Measurements from ENCODE around the gene MYZAP.

MYZAP gene

GRCh38 chr15:57631386-57632110, 39.8 kb downstream of the MYZAP start:
- no peak for DNase-seq

GRCh38 chr15:57634290-57634689, 42.6 kb downstream of the MYZAP start:
- no peak for DNase-seq

DNA sequence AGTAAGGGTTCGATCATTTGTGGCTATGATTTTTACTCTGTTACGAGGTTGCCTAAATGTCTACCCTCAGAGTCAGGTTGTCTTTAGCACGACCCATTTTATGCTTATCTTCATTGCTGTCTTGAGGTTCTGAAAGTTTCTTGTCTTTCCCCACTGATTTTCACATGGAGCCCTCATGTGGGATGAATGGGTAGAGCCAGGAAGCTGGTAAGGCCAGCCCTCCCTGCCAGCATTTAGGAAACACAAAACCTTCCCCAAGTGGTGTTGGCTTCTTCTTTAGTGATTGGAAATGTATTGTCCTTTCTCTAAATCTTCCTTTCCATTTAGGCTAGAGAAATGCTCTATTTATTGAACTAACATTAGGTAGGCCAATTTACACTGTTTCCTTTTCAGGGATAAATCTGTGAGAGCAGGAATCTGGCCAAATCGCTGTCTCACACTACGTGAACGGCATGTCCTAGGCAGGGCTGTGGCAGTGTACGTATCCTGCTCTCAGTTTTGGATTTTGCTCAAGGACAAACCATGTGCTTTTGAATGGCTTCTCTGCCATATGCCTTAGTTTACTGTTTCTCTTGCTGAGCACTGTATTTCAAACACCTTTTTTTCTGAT, 43.7 kb downstream of the MYZAP start:
- DNase-seq = no peak

DNA sequence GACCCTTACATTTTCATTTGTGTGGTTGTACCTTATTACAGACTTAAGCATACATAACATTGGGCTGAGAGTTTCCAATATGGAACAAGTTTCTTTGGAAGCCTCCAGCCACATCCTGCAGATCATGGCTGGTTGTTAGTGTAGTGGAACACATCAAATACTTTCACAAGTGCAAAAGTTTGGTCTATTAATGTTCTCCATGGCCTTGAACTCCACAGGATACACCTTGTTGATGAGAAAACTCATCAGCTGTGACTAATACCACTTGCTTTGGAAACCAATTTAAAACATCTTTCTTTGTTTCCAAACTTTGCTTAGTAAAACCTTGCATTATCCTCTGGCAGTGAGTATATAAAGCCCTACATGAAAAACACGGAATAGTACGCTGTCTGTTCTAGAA, 46.1 kb downstream of the MYZAP start:
- DNase-seq = no peak

- DNase-seq = no peak
Observed at GRCh38 chr15:57639306-57639705, 47.6 kb downstream of the MYZAP start.

DNA sequence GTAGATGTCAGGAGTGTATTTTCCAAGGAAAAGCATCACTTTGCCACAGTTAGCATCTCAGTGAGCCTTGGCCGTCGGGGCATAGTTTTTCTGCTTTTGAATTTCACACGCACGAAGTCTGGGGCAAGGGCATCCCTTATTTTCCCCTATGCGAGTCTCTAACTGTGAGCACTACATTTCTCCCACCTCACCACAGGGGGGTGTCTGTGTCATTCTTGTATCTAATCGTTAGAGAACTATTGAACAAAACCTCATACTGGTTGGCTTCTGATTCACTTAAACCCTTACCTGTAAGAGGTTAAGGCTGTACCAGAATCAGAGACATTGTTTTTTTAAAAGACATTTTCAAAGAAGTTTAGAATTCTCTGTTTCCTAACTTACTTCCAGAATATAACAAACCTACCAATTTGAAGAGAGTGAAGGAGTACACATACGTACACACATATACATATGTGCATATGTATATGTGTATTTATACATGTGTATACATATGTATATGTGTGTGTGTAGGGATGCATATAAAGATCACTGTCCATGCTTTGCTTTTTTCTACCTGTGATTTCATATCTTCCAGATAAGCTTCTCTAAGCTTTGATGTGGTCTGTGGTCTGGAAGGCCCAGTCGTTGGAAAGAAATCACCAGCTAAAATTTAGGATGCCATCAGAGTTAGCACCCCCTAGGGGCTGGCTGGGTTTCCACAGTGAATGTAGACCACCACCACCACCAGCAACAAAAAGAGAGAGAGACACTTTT, 49.4 kb downstream of the MYZAP start:
- DNase-seq = peak; percentile 70

GRCh38 chr15:57643826-57644225, 52.1 kb downstream of the MYZAP start:
- DNase-seq = no peak

DNA sequence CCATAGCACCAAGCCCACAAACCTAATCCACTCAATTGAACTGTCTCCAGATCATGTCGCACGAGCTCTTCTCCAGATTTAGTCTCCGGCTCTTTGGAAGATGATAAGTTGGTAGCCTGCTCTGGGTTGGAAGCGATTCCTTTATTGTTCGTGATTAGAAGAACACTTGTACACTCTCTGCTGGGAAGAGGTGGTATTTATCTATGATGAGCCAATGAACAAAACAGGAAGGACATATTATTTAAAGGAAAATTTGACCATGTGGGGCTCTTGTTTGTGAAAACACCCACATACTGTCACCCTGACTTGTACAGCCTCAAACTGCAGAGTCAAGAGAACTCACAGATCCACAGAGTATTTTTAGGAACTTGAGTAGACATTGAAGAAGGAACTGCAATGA, 54.4 kb downstream of the MYZAP start:
- DNase-seq = peak; percentile 31

GRCh38 chr15:57647071-57647790, 55.5 kb downstream of the MYZAP start:
- DNase-seq = no peak

GRCh38 chr15:57647791-57648130, 56.1 kb downstream of the MYZAP start:
- DNase-seq = no peak

- no peak for DNase-seq
Observed at GRCh38 chr15:57649138-57649537, 57.4 kb downstream of the MYZAP start.

- DNase-seq = no peak
Observed at GRCh38 chr15:57651445-57651844, 59.7 kb downstream of the MYZAP start.

- no peak for DNase-seq
Observed at GRCh38 chr15:57652481-57652880, 60.8 kb downstream of the MYZAP start.

GRCh38 chr15:57654153-57654852, 62.6 kb downstream of the MYZAP start:
- DNase-seq = no peak

- DNase-seq = no peak
Observed at GRCh38 chr15:57655053-57655452, 63.3 kb downstream of the MYZAP start.

DNA sequence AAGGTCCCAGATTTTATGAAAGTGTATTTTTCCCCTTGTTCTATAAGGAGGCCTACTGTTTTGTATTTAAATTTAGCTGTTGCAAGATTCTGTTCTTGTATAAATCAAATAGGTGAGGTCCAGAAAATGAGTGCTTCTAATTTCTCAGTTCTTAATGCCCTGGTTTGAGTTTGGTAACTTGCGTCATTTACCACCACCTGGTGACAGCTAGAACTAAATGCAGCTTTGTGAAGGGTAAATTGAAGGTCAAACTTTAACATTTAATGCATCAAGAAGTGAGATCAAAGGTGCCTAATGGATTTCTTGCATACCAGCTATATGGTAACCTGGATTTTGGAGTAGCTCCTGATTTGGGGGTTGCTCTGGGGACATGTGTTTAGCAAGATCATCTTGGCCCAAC, 64.1 kb downstream of the MYZAP start:
- no peak for DNase-seq

DNA sequence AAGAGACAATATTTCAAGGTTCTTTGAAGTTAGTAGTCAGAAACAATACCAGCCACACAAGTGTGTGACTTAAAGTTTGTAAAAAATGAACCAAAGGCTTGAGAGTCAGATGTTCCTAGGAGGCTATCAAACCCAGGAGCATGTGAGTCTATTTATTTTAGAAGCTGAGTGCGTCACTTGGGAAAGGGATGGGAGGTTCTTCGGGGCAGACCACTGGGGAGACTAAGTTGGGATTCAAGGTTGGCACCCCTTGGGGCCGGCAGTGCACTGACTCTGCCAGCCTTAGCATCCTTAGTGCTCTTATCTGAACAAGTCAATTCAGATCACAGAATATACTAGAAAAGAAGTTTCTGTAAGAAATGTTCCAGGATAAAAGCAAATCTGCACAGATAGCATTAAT, 64.7 kb downstream of the MYZAP start:
- no peak for DNase-seq

- no peak for DNase-seq
Observed at GRCh38 chr15:57657619-57658018, 65.9 kb downstream of the MYZAP start.

DNA sequence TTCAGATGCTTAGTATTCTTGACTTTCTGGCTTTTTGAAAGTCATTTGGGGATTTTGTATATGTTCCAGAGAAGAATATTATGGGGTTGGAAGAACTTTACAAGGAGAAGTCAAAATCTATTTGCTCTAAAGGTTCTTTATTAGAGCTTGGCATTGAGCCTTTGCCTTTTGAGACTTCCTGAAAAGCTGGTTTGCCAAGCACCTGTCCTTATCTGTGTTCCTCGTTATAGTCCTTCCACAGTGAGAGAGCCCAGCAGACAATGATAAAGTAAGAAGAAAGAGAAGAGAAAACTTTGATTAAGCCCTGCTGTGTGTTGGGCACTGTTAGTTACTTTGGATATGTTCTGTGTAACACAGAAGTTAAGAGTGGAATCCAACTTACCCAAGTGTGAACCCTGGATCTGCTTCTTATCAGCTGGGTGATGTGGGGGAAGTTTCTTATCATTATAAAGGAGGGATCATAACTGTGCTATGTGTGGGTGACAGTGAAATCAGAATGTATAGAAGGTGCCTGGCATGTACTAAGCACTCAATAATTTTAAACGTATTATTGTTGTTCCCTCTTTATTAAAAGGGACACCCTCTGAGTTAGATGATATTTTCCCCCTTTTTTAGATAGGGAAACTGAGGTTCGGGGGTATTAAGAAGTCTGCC, 70.5 kb downstream of the MYZAP start:
- DNase-seq = no peak

GRCh38 chr15:57662802-57663201, 71.1 kb downstream of the MYZAP start:
- DNase-seq = no peak

GRCh38 chr15:57663262-57663661, 71.6 kb downstream of the MYZAP start:
- no peak for DNase-seq

- no peak for DNase-seq
Observed at GRCh38 chr15:57665194-57665593, 73.5 kb downstream of the MYZAP start.
